Activated naive CD4-positive, alpha-beta T cell treated with anti-CD3 and anti-CD28 coated beads, Interleukin-2, amount 10 ng/mL, durations not matched to agents 7 days and 5 days (primary cell): Measurements from ENCODE around the gene GSTCD.
A peak's percentile ranks its signal among the peaks of the same experiment; 100 is the strongest.
"Not testable (repeated sequence)": the region's sequence is repeated elsewhere in the genome, so short reads cannot be mapped to it uniquely, and the experiment has no call there.

Experiments
- CTCF ChIA-PET: fragments of 350-600 bp; sonication (Branson Sonifier 250); formaldehyde crosslinking; loops from one replicate; lab custom pipeline; 2021; ENCODE audit warnings: antibody characterized with exemption; lab: Charles Lee
- DNase-seq: peaks from one replicate; pipeline ENCODE4 v3.0.0-alpha.2; 2020
- H3K27ac Mint-ChIP-seq: one replicate; pipeline ENCODE4 v1.8.0; 2021; ENCODE audit warnings: mild to moderate bottlenecking, moderate library complexity, mixed read lengths
- H3K27me3 Mint-ChIP-seq: one replicate; pipeline ENCODE4 v1.8.0; 2021; ENCODE audit warnings: mild to moderate bottlenecking, mixed read lengths
- H3K36me3 Mint-ChIP-seq: one replicate; pipeline ENCODE4 v1.8.0; 2021; ENCODE audit warnings: mixed read lengths
- H3K4me1 Mint-ChIP-seq: one replicate; pipeline ENCODE4 v1.8.0; 2021; ENCODE audit warnings: mixed read lengths
- H3K4me3 Mint-ChIP-seq: one replicate; pipeline ENCODE4 v1.8.0; 2021; ENCODE audit warnings: mild to moderate bottlenecking, moderate library complexity, mixed read lengths
- H3K9me3 Mint-ChIP-seq: one replicate; pipeline ENCODE4 v1.8.0; 2021; ENCODE audit warnings: mixed read lengths

Gene GSTCD, protein sequence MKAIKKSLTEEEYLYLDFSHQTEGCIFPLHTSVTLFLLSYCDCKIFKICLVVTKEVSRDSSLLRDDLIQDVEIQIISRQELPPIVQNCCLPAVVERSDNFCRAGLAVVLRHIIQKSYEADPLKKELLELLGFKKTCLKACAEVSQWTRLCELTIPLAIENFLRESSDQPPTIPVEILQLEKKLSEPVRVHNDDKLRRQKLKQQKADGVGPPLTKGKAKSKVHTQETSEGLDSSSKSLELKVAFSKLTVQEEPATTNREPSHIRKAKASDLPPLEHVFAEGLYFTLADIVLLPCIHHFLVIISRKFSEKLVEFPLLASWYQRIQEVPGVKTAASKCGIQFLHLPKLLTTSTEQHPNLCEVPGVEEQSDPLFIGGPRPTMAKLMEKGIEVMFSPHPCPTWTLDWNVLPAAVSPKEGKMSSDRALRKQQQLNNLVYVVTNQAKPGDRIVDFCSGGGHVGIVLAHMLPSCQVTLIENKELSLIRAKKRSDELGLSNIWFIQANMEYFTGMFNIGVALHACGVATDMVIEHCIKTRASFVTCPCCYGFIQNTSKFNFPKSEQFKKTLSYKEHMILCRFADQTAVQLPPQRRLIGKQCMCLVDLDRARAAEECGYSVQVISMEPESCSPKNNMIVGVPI

DNA sequence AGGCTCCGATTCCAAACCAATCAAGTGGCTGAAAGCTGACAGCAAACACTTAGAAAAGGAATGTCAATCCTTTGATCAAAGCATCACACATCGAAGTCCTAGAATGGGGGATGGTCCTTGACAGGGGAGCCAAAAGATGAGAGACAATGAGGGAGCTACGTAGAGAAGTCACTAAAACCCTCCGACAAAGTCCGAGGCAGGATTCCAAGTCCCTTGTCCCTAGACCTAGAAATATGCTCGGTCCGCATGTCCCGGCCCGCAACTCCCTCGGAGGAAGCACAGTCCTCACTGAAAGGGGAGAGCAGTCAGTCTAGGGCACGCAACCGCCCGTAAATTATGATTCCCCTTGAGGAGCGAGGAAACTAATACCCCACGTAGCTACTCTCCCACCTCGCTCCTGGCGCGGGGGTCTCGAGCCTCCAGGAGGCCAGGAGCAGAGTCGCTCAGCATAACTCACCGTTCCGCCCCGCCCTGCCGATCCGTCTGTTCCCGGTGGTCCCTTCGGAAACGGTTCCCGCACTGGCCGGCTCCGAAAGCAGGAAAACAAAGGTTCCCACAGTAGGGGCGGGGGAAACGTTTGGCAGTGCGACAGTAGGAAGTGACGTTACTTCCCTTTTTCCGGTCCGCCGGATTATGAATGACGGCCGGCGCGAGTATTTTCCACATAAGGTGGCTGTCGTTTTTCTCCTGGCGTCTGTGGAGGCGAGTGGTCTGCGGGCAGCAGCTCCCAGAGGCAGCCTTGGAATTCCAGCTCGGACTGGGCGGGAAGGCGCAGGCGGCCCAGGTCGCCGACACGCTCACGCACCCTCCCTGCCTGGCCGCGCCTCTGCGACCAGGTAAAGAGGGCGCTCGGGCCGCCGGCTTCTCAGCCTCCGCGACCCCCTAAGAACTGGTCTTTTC, at the start of gene GSTCD, which contains the start of gene INTS12:
TSS of gene GSTCD (plus strand) at position 604 of the 900 bp plus-strand sequence. CDS start 8,830 bp downstream, outside the sequence.
TSS of gene INTS12 (minus strand) at position 509 of the 900 bp plus-strand sequence. CDS start 8,684 bp downstream, outside the sequence.
- Mint-ChIP-seq H3K36me3 (peaks cover 4% of the 10 kb centered on the region), H3K9me3 (no peaks in the 10 kb centered on the region), H3K4me1 (peaks cover 31% of the 10 kb centered on the region), H3K27ac (peak within 1 kb of the TSS; percentile 90), H3K27me3 (no peaks in the 10 kb centered on the region), H3K4me3 (peak within 1 kb of the TSS; percentile 98)
- CTCF ChIA-PET: interaction anchor here (1.2 kb wide), 1 partner anchor 235 kb away, joined by 4 read pairs; the partner anchor contains the start of gene PPA2
- peak; percentile 90 for DNase-seq

DNA sequence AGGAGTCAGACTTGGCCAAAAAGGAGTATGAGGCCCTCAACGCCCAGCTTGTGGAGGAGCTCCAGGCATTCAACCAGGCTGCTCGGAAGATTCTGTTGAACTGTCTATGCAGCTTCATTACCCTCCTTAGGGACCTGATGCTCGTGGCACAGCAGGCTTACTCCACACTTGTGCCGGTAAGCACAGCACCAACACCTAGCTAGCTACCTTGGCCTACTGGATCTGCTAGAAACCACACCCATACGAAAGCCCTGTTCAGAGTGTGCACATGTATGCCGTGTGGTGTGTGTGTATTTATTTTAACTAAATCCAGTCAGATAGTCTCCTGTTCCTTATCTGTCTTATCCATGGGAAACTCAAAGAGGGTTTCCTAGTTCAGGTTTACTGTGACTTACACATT, 49.4 kb upstream of the GSTCD start:
- Mint-ChIP-seq H3K4me3 (no peak overlapping the region), H3K27me3 (peaks cover 6% of the 10 kb centered on the region)
- CTCF ChIA-PET: no interaction called here

DNA sequence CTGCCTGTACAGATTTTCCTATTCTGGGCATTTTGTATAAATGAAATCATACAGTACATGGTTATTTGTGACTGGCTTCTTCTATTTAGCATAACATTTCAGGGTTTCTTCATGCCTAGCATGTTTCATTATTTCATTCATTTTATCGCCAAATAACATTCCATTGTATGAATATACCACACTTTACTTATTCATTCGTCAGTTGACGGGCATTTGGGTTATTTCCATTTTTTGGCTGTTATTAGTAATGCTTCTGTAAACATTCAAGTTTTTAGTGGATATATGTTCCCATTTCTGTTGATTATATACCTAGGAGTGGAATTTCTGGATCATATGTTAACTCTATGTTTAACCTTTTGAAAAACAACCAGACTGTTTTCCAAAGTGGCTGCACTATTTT, 47.6 kb upstream of the GSTCD start:
- CTCF ChIA-PET: no interaction called here
- Mint-ChIP-seq H3K27ac (no peak overlapping the region), H3K36me3 (no peaks in the 10 kb centered on the region), H3K4me1 (peaks cover 2% of the 10 kb centered on the region), H3K4me3 (no peak overlapping the region), H3K9me3 (no peaks in the 10 kb centered on the region), H3K27me3 (peaks cover 6% of the 10 kb centered on the region)
- DNase-seq: no peak

More for the DNA sequence above, 49.4 kb upstream of the GSTCD start:
- DNase-seq: no peak
- peaks cover 2% of the 10 kb centered on the region for H3K4me1 Mint-ChIP-seq
- no peaks in the 10 kb centered on the region for H3K9me3 Mint-ChIP-seq
- H3K27ac Mint-ChIP-seq: no peak overlapping the region
- no peaks in the 10 kb centered on the region for H3K36me3 Mint-ChIP-seq

GRCh38 chr4:105662935-105663675, 45.5 kb upstream of the GSTCD start:
- Mint-ChIP-seq H3K9me3 (no peaks in the 10 kb centered on the region), H3K36me3 (no peaks in the 10 kb centered on the region), H3K27ac (no peak overlapping the region), H3K4me1 (peaks cover 2% of the 10 kb centered on the region), H3K4me3 (no peak overlapping the region), H3K27me3 (peaks cover 6% of the 10 kb centered on the region)
- DNase-seq: no peak
- CTCF ChIA-PET: no interaction called here

- no peak for DNase-seq
- CTCF ChIA-PET: interaction anchor here (1.1 kb wide), 1 partner anchor 526 kb away, joined by 3 read pairs; no protein-coding TSS in a partner anchor
- no peak overlapping the region for H3K27ac Mint-ChIP-seq
- H3K4me1 Mint-ChIP-seq: peaks cover 2% of the 10 kb centered on the region
- no peaks in the 10 kb centered on the region for H3K9me3 Mint-ChIP-seq
- no peaks in the 10 kb centered on the region for H3K36me3 Mint-ChIP-seq
- no peaks in the 10 kb centered on the region for H3K27me3 Mint-ChIP-seq
- H3K4me3 Mint-ChIP-seq: no peak overlapping the region
These were observed 41.9 kb upstream of the GSTCD start for GRCh38 chr4:105666693-105667092.

GRCh38 chr4:105670684-105671083, 37.9 kb upstream of the GSTCD start:
- CTCF ChIA-PET: no interaction called here
- DNase-seq: no peak
- Mint-ChIP-seq H3K27ac (no peak overlapping the region), H3K4me3 (no peak overlapping the region), H3K36me3 (no peaks in the 10 kb centered on the region), H3K9me3 (no peaks in the 10 kb centered on the region), H3K27me3 (no peaks in the 10 kb centered on the region), H3K4me1 (no peaks in the 10 kb centered on the region)

DNA sequence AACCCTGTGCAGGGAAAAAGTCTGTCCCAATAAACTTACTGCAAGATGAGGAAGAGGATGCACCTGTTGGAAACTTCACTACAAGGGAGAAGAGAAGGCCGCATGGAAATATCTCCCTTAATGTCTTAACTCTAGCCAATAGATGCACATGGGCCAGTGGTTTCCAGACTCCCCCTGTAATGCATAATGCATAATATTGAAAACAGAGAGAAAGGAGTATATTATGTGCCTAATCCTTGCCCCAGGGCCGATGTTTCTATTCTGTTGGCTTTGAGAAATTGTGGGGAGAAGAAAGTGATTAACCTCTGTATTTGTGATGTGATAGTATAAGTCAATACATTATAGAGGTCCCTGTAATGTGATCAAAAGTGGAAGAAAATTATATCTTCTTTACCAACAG, 37.3 kb upstream of the GSTCD start:
- no peaks in the 10 kb centered on the region for H3K9me3 Mint-ChIP-seq
- H3K4me1 Mint-ChIP-seq: no peaks in the 10 kb centered on the region
- H3K36me3 Mint-ChIP-seq: no peaks in the 10 kb centered on the region
- no peaks in the 10 kb centered on the region for H3K27me3 Mint-ChIP-seq
- no peak overlapping the region for H3K27ac Mint-ChIP-seq
- no peak overlapping the region for H3K4me3 Mint-ChIP-seq
- CTCF ChIA-PET: no interaction called here
- no peak for DNase-seq

- Mint-ChIP-seq H3K9me3 (no peaks in the 10 kb centered on the region), H3K4me3 (no peak overlapping the region), H3K27me3 (no peaks in the 10 kb centered on the region), H3K4me1 (no peaks in the 10 kb centered on the region), H3K27ac (no peak overlapping the region), H3K36me3 (no peaks in the 10 kb centered on the region)
- DNase-seq: no peak
- CTCF ChIA-PET: no interaction called here
These were observed 34.6 kb upstream of the GSTCD start for GRCh38 chr4:105674011-105674410.

DNA sequence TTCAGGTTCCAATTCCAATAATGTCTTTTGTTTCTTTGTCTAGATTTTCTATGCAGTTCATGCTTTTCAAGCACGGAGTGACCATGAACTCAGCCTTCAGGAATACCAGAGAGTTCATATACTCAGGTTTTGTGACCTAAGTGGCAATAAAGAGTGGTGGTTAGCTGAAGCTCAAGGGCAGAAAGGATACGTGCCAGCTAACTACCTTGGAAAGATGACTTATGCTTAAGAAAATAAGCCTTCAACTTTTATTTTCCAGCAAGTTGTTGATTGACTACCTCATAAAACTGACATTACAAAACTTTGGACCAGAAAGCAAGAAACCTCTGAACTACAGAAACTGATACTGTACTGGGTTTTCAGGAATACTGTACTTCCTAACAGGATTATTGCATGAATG, 30.9 kb upstream of the GSTCD start:
- CTCF ChIA-PET: no interaction called here
- Mint-ChIP-seq H3K27me3 (no peaks in the 10 kb centered on the region), H3K4me1 (no peaks in the 10 kb centered on the region), H3K27ac (no peak overlapping the region), H3K36me3 (peaks cover 7% of the 10 kb centered on the region), H3K4me3 (no peak overlapping the region), H3K9me3 (no peaks in the 10 kb centered on the region)
- no peak for DNase-seq

DNA sequence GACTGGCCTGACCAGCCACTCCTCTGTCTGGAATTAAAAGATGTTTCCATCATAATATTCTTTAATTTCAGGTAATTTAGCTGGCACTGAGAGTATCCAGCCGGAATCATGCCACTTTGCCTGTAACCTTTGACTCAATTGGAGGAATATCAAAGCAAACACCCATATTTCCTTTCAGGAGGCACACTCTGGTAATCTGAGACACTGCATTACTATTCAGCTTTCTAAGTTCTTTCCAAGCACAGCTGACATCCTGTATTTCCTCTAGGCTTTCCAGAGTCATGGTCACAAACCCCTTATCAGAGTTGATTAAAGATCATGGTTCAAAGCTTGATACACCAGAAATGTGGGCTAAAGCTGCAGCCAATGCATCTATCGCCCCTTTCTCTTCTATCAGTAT, 29.4 kb upstream of the GSTCD start:
- Mint-ChIP-seq H3K36me3 (peaks cover 10% of the 10 kb centered on the region), H3K9me3 (no peaks in the 10 kb centered on the region), H3K27ac (no peak overlapping the region), H3K4me1 (no peaks in the 10 kb centered on the region), H3K27me3 (no peaks in the 10 kb centered on the region), H3K4me3 (no peak overlapping the region)
- CTCF ChIA-PET: no interaction called here
- no peak for DNase-seq

GRCh38 chr4:105683038-105683437, 25.5 kb upstream of the GSTCD start:
- Mint-ChIP-seq H3K4me1 (no peaks in the 10 kb centered on the region), H3K9me3 (no peaks in the 10 kb centered on the region), H3K4me3 (no peak overlapping the region), H3K27ac (no peak overlapping the region), H3K27me3 (no peaks in the 10 kb centered on the region), H3K36me3 (peaks cover 16% of the 10 kb centered on the region)
- no peak for DNase-seq
- CTCF ChIA-PET: no interaction called here

- H3K36me3 Mint-ChIP-seq: peaks cover 32% of the 10 kb centered on the region
- CTCF ChIA-PET: no interaction called here
- no peak overlapping the region for H3K27ac Mint-ChIP-seq
- H3K4me1 Mint-ChIP-seq: no peaks in the 10 kb centered on the region
- H3K4me3 Mint-ChIP-seq: no peak overlapping the region
- H3K27me3 Mint-ChIP-seq: no peaks in the 10 kb centered on the region
- no peak for DNase-seq
- H3K9me3 Mint-ChIP-seq: no peaks in the 10 kb centered on the region
These were observed 22.0 kb upstream of the GSTCD start for GRCh38 chr4:105686571-105686970.

DNA sequence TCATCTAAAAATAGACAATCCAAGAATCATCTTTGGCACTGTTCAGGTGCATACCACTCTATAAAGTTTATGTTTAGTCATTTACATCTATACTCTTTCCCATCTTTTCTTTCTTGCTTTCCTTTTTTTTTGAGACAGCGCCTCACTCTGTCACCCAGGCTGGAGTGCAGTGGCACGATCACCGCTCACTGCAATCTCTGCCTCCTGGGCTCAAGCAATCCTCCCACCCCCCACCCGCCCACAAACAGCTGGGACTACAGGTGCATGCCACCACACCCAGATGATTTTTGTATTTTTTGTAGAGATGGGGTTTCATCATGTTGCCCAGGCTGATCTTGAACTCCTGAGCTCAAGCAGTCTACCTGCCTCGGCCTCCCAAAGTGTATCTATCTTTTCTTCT, 13.8 kb upstream of the GSTCD start:
- not testable (repeated sequence) for H3K9me3 Mint-ChIP-seq, H3K27ac Mint-ChIP-seq

More for the DNA sequence above, 13.8 kb upstream of the GSTCD start:
- DNase-seq, H3K4me3 Mint-ChIP-seq, H3K27me3 Mint-ChIP-seq, H3K4me1 Mint-ChIP-seq, CTCF ChIA-PET: not testable (repeated sequence)
- H3K36me3 Mint-ChIP-seq: peaks cover 27% of the 10 kb centered on the region
